DOHH2 (cell line): ENCODE data around the gene SYNGAP1.

ENCODE experiments used
- CTCF ChIP-seq: fragments of 200-600 bp; sonication (generic); IDR thresholded peaks from one replicate; pipeline ENCODE4 v1.5.1; 2014; ENCODE audit warnings: antibody characterized with exemption, mild to moderate bottlenecking, low read depth, low read length; ENCODE audit not compliant: poor library complexity, severe bottlenecking
- EZH2phosphoT487 ChIP-seq: fragments of 200-600 bp; sonication (generic); IDR thresholded peaks from 2 replicates; pipeline ENCODE4 v1.6.1; 2017; ENCODE audit warnings: borderline replicate concordance, mild to moderate bottlenecking, antibody characterized with exemption, low read length, moderate library complexity, mixed read lengths

- TF ChIP-seq CTCF (no peak), EZH2phosphoT487 (no peak)
Observed at GRCh38 chr6:33404884-33405283, 15.0 kb upstream of the SYNGAP1 start.
